CD4-positive, alpha-beta T cell treated with Interleukin-21 for 1 hour (primary cell): ENCODE measurements around the gene CLCN4.

Source experiments
- DNase-seq: peaks from one replicate; pipeline ENCODE4 v3.0.0-alpha.2; 2020

Gene CLCN4

GRCh38 chrX:10133980-10134676, 22.6 kb upstream of the CLCN4 start:
- DNase-seq, result no peak

GRCh38 chrX:10134921-10135320, 21.9 kb upstream of the CLCN4 start:
- DNase-seq, result no peak

GRCh38 chrX:10135561-10136399, 21.0 kb upstream of the CLCN4 start:
- DNase-seq, result no peak

GRCh38 chrX:10138726-10139125, 18.0 kb upstream of the CLCN4 start:
- no peak for DNase-seq

- no peak for DNase-seq
Observed at GRCh38 chrX:10140264-10140663, 16.5 kb upstream of the CLCN4 start.

- no peak for DNase-seq
Observed at GRCh38 chrX:10142041-10142599, 14.7 kb upstream of the CLCN4 start.

- no peak for DNase-seq
Observed at GRCh38 chrX:10143071-10143983, 13.4 kb upstream of the CLCN4 start.

- no peak for DNase-seq
Observed at GRCh38 chrX:10146346-10146745, 10.4 kb upstream of the CLCN4 start.

- no peak for DNase-seq
Observed at GRCh38 chrX:10152086-10152485, 4.7 kb upstream of the CLCN4 start.

- DNase-seq, result no peak
Observed at GRCh38 chrX:10155137-10155536, 1.6 kb upstream of the CLCN4 start.

- no peak for DNase-seq
Observed at GRCh38 chrX:10157032-10157341, 212 bp downstream of the CLCN4 start.

GRCh38 chrX:10157543-10157942, 768 bp downstream of the CLCN4 start:
- DNase-seq, result no peak

- no peak for DNase-seq
Observed at GRCh38 chrX:10158279-10159144, 1.7 kb downstream of the CLCN4 start.

GRCh38 chrX:10159145-10159468, 2.3 kb downstream of the CLCN4 start:
- DNase-seq, result no peak

GRCh38 chrX:10160211-10160610, 3.4 kb downstream of the CLCN4 start:
- no peak for DNase-seq

GRCh38 chrX:10163031-10163430, 6.3 kb downstream of the CLCN4 start:
- no peak for DNase-seq

GRCh38 chrX:10164879-10165278, 8.1 kb downstream of the CLCN4 start:
- DNase-seq, result no peak

GRCh38 chrX:10165580-10166247, 8.9 kb downstream of the CLCN4 start:
- DNase-seq, result no peak

- no peak for DNase-seq
Observed at GRCh38 chrX:10166248-10166716, 9.5 kb downstream of the CLCN4 start.

GRCh38 chrX:10166731-10167151, 10.0 kb downstream of the CLCN4 start:
- DNase-seq, result no peak

- DNase-seq, result no peak
Observed at GRCh38 chrX:10167573-10167972, 10.8 kb downstream of the CLCN4 start.

- no peak for DNase-seq
Observed at GRCh38 chrX:10168226-10168625, 11.5 kb downstream of the CLCN4 start.
